SK-N-MC (cell line): ENCODE results near the gene ZDHHC7.

Source experiments
- EZH2 ChIP-seq: fragments of 200-600 bp; sonication (generic); IDR thresholded peaks from one replicate; pipeline ENCODE4 v1.6.1; 2017; ENCODE audit warnings: antibody characterized with exemption
- FOXP2 ChIP-seq: optimal IDR thresholded peaks from 2 replicates; pipeline ENCODE3; 2011; ENCODE audit warnings: mild to moderate bottlenecking, moderate library complexity; ENCODE audit not compliant: insufficient read depth; ENCODE audit errors: extremely low read length, control extremely low read depth
- POLR2AphosphoS5 ChIP-seq: IDR thresholded peaks from 2 replicates; pipeline ENCODE4 v1.6.1; 2012; ENCODE audit warnings: mild to moderate bottlenecking, low read depth, low read length, borderline replicate concordance

GRCh38 chr16:85046472-85046916 lies 35.2 kb upstream of the ZDHHC7 start:
- TF ChIP-seq POLR2AphosphoS5 (no peak), EZH2 (no peak), FOXP2 (no peak)
